Muscle of back (tissue), 11 donors: ENCODE measurements around the gene AGFG1. TPM values are rescaled to one million over a fixed set of nuclear protein-coding genes. Genes with fewer than 3 reads are reported as not detected.
"Not testable (repeated sequence)": the region's sequence is repeated elsewhere in the genome, so short reads cannot be mapped to it uniquely, and the experiment has no call there.

ENCODE experiments used
- DNase-seq, 3 donors: peaks; one replicate each; pipeline versions ENCODE4 v3.0.0 to v3.0.0-alpha.2; 2013
- polyA plus RNA-seq, 10 donors: library from polyadenylated mRNA; unstranded; fragments of 120-200 nt; gene quantifications; one replicate each; pipeline ENCODE4 v1.2.1, GENCODE V29; 2013; ENCODE audit not compliant: insufficient read length in 10 of 10

AGFG1 gene
- polyA plus RNA-seq, 10 donors, result 41.2 to 55.1 (median 51.3) TPM

DNA sequence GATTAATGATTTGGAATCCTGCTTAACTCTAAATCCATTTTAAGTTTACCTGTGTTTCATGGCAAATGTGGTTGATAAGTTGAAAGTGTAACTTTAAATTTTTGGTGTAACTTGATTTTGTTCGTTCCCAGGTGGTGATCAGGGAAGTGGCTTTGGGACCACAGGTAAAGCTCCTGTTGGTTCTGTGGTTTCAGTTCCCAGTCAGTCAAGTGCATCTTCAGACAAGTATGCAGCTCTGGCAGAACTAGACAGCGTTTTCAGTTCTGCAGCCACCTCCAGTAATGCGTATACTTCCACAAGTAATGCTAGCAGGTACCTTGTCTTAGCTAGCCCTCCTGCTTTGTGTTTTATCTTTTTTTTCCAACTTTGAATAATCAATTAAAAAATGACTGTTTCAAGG is 62.8 kb downstream of the AGFG1 start:
- no peak for DNase-seq

DNA sequence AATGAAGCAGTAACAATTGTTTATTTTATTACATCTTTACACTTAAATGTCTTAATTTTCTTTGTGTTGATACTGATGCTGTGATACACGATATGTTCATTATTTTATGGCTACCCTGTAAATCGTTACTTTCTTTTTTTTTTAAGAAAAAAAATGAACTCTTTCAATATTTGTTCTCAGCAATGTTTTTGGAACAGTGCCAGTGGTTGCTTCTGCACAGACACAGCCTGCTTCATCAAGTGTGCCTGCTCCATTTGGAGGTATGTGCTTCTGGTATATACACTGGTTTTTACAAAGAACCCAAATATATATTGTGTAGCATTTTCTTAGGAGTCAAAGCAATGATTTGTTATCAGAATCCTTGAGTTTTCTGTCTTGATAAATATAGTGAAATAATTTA is 64.5 kb downstream of the AGFG1 start:
- DNase-seq, result peak in 1 of 3 donors; percentile 10

GRCh38 chr2:227539465-227539956 is 67.6 kb downstream of the AGFG1 start:
- DNase-seq, result no peak

DNA sequence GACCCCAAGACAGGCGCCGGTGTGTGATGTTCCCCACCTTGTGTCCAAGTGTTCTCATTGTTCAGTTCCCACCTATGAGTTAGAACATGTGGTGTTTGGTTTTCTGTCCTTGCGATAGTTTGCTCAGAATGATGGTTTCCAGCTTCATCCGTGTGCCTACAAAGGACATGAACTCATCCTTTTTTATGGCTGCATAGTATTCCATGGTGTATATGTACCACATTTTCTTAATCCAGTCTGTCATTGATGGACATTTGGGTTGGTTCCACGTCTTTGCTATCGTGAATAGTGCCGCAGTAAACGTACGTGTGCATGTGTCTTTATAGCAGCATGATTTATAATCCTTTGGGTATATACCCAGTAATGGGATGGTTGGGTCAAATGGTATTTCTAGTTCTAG is 68.4 kb downstream of the AGFG1 start:
- DNase-seq, result not testable (repeated sequence)

DNA sequence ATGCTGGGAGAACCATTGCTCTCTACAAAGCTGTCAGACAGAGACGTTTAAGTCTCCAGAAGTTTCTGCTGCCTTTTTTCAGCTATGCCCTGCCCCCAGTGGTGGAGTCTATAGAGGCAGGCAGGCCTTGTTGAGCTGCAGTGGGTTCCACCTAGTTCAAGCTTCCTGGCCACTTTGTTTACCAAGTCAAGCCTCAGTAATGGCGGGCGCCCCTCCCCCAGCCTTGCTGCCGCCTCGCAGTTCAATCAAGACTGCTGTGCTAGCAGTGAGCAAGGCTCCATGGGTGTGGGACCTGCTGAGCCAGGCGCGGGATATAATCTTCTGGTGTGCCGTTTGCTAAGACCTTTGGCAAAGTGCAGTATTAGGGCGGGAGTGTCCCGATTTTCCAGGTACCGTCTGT is 74.0 kb downstream of the AGFG1 start:
- no peak for DNase-seq

- DNase-seq, result no peak
Observed at GRCh38 chr2:227551836-227552235, 79.9 kb downstream of the AGFG1 start.

- no peak for DNase-seq
Observed at GRCh38 chr2:227562581-227562980, 90.6 kb downstream of the AGFG1 start.

DNA sequence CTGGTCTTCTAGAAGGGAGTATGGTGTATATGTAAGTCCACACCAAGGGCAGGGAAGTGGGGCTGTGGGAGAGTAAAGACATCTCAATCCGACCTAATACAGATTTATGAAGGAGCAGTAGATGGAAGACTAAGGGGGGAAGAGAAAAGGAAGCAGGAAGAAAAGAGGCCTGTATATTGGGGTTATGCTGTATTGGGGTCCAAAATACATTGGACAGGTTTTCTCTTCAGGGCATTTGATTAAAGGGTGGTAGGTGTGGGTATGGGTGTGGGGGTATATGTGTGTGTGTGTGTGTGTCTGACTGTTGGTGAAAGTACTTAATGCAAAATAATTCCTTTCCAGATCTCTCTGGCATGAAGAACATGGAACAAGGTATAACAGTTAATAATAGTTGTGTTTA is 93.1 kb downstream of the AGFG1 start:
- DNase-seq, result no peak

- peak in 1 of 3 donors; percentile 4 for DNase-seq
Observed at GRCh38 chr2:227566012-227566411, 94.1 kb downstream of the AGFG1 start.

- no peak for DNase-seq
Observed at GRCh38 chr2:227568852-227569169, 96.9 kb downstream of the AGFG1 start.

GRCh38 chr2:227570615-227571014 is 98.7 kb downstream of the AGFG1 start:
- no peak for DNase-seq

- DNase-seq, result no peak
Observed at GRCh38 chr2:227576110-227576509, 104.2 kb downstream of the AGFG1 start.

- DNase-seq, result no peak
Observed at GRCh38 chr2:227576812-227577211, 104.9 kb downstream of the AGFG1 start.

DNA sequence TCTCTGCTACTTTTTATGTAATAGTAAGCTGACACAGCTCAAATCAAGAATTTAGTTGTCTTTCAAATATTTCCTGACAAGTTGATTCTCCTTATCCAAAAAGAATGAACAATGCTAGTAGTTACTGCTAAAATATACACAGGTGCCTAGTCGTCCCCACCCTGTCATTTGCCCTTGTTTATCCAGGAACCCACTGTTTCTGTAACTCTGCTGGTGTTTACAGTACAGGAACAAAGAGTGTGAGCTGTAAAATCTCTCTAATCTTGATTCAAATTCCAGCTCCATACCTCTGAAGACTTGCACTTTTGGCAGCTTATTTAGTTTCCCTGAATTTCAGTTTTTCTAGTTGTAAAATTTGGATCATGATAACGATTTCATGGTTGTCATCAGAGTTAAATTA is 105.6 kb downstream of the AGFG1 start:
- DNase-seq, result no peak

DNA sequence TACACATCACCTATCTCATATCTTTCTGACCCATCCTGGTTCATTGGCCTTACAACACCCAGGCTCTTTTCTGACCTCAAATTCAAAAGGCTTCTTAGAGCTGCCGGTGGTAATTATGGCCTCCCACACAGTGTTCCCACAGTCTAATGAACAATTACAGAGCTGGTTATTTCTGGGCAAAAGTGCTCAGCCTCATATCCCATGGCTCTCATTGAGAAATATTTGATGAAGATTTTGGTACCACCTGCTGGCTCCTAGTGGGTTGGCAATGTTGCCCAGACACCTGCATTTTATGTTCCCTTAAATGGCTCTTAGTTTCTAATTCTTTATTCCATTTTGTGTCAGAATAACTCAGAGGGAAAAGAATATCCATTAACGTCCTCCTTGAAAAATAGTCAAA is 106.7 kb downstream of the AGFG1 start:
- no peak for DNase-seq

- no peak for DNase-seq
Observed at GRCh38 chr2:227579791-227580190, 107.8 kb downstream of the AGFG1 start.

- no peak for DNase-seq
Observed at GRCh38 chr2:227582369-227582768, 110.4 kb downstream of the AGFG1 start.

- no peak for DNase-seq
Observed at GRCh38 chr2:227592694-227593387, 120.9 kb downstream of the AGFG1 start.

DNA sequence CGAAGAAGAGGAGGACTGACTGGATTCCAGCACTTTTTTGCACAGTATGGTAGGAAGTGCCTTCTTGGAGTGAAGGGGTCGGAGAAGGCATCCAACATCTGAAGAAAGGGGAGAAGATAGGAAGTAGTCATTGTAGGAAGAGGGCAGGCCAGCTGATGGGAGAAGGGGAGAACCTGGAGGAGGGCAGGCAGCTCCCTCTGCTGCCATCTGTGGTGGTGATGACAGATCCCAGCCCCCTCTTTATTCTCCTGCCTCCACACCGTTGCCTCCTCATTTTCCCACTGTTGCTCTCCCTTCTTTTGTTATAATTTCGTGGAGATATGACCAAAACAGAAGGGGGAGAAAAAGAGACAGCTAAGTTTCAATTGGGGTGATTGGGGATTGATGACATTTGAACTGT is 123.8 kb downstream of the AGFG1 start:
- no peak for DNase-seq

DNA sequence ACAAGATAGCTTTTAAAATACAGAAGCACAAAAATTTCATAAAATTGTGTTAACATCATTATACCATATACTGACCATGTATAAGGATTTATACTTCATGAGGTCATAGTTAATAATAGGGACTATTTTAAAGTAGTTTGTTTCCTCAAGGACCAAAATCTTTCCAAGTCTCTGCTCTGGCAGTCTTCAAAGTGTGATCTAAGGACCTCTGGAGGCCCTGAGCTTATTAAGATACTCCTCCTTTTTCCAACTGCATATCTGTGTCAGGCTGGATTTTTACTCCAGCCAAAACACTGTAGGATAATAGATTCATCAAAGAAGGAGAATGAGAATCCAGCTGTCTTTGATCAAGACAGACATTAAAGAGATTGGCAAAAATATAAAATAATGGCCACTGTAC is 125.1 kb downstream of the AGFG1 start:
- DNase-seq, result peak; percentile 30 to 66 (median 36)

GRCh38 chr2:227597998-227598397 is 126.0 kb downstream of the AGFG1 start:
- DNase-seq, result no peak

DNA sequence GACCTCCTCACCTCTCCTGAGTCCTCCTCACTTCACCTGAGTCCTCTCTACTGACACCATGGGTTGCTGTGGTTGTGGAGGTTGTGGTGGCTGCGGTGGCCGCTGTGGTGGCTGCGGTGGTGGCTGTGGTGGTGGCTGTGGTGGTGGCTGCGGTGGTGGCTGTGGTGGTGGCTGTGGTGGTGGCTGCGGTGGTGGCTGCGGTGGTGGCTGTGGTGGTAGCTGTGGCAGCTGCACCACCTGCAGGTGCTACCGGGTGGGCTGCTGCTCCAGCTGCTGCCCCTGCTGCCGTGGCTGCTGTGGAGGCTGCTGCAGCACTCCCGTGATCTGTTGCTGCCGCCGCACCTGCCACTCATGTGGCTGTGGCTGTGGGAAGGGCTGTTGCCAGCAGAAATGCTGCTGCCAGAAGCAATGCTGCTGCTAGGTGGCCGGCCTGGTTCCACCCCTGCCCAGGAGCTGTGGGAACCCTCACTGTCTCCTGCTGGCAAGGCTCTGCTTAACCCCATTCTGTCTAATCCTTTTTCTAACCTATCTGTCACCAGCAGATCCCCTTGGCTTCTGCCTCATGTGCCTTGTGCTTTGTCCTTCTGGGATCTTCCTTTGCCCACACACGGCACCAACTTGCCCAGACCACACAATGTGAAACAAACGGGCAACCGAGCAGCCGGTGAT is 127.0 kb downstream of the AGFG1 start, which contains the start of gene SCYGR2:
SCYGR2 (plus strand) TSS at position 59 of the 669 bp plus-strand sequence; CDS start at position 59, 0 bp downstream.
- DNase-seq, result not testable (repeated sequence)

DNA sequence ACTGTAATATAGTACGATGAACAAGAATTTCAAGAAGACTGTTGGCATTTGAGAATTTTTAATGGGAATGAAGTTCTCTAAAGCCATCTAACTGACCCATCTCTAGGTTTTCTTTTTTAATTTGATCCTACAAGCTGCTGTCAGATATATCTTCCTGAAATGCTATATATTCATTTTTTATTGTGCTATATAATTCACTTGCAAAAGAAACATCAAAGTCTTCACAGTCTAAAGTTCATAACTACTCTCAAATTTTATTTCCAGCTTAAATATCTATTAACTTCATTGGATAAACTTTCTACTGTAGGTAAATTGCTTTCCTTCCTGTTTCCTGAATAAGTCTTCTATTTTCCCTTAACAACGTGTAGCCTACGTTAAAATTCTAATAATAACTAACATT is 130.4 kb downstream of the AGFG1 start:
- DNase-seq, result no peak

DNA sequence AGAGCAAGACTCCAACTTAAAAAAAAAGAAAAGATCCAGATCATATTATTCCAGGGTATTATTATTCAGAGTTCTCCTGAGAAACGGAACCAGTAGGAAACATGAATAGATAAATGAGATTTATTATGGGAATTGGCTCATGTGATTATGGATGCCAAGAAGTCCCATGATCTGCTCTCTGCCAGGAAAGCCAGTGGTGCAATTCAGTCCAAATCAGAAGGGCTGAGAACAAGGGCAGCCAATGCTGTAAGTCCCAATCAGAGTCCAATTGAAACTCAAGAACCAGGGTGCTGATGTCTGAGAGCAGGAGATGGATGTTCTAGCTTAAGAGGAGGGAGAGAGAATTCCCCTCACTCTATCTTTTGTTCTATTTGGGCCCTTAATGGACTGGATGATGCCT is 134.5 kb downstream of the AGFG1 start:
- no peak for DNase-seq
